Endothelial cell of umbilical vein (primary cell): Measurements from ENCODE around the gene DCAF7. TPM values are rescaled to one million over a fixed set of nuclear protein-coding genes. Genes with fewer than 3 reads are reported as not detected.

Experiments used
- BruUV-seq: library from RNA; stranded (reverse); fragments of 400-500 nt; replicated peaks from 2 replicates; lab custom pipeline; 2021; lab: Mats Ljungman, UMichigan
- CTCF ChIA-PET: fragments of 300-600, 350-600 bp; sonication (Branson Sonifier 250); formaldehyde crosslinking; loops from one replicate; lab custom pipeline; 2021; ENCODE audit warnings: antibody characterized with exemption, inconsistent platforms; lab: Charles Lee
- POLR2A ChIA-PET: fragments of 300-600, 350-600 bp; sonication (Branson Sonifier 250); formaldehyde crosslinking; loops from one replicate; lab custom pipeline; 2021; ENCODE audit warnings: antibody characterized with exemption, inconsistent platforms; lab: Charles Lee
- DNase-seq: peaks from one replicate; pipeline ENCODE4 v3.0.0-alpha.2; 2011; ENCODE audit warnings: low read depth, low spot score
- FAIRE-seq: peaks from 2 replicates; lab custom pipeline; 2011; peaks lifted over from hg19 to GRCh38; lab: Jason Lieb, UNC
- H2AFZ ChIP-seq: 2 replicates; pipeline ENCODE4 v1.6.0; 2012; ENCODE audit warnings: low read depth, low read length, control low read depth, inconsistent platforms
- H3K27ac ChIP-seq: 2 replicates; pipeline ENCODE4 v1.5.1; 2011; ENCODE audit warnings: low read depth, mild to moderate bottlenecking, control low read depth, low read length, moderate library complexity; ENCODE audit not compliant: insufficient read depth
- H3K27me3 ChIP-seq, 2 experiments: 2 replicates each; pipeline versions ENCODE4 v1.6.0 to v1.6.1; 2011; ENCODE audit warnings: low read length in 2 of 2, mixed read lengths in 1 of 2; ENCODE audit not compliant: control insufficient read depth in 2 of 2, insufficient read depth in 2 of 2
- H3K36me3 ChIP-seq, 2 experiments: 2 replicates in 1 of 2; 3 replicates in 1 of 2; pipeline ENCODE4 v1.5.1; 2011; ENCODE audit warnings: low read length in 2 of 2, mild to moderate bottlenecking in 1 of 2, moderate library complexity in 1 of 2; ENCODE audit not compliant: control insufficient read depth in 2 of 2, insufficient read depth in 2 of 2; ENCODE audit errors: extremely low read depth in 1 of 2
- H3K4me1 ChIP-seq: 3 replicates; pipeline ENCODE4 v1.5.1; 2011; ENCODE audit warnings: mild to moderate bottlenecking, low read length; ENCODE audit not compliant: control insufficient read depth, insufficient read depth; ENCODE audit errors: extremely low read depth
- H3K4me2 ChIP-seq: 2 replicates; pipeline ENCODE4 v1.6.1; 2011; ENCODE audit warnings: low read length, control low read depth, mixed read lengths; ENCODE audit not compliant: insufficient read depth
- H3K4me3 ChIP-seq, 3 experiments: fragments of 200-600 bp in 1 of 3; sonication (generic), shearing (Covaris generic) in 1 of 3; replicated peaks in 1 of 3; 2 replicates each; pipeline ENCODE4 v1.5.1; 2011 to 2016; ENCODE audit warnings: control low read depth in 3 of 3, low read length in 3 of 3, mild to moderate bottlenecking in 2 of 3, inconsistent platforms in 1 of 3, low read depth in 1 of 3, moderate library complexity in 1 of 3; ENCODE audit not compliant: insufficient read depth in 1 of 3
- H3K79me2 ChIP-seq: 2 replicates; pipeline ENCODE4 v1.6.0; 2012; ENCODE audit warnings: low read length, inconsistent platforms; ENCODE audit not compliant: control insufficient read depth, insufficient read depth
- H3K9ac ChIP-seq: replicated peaks from 2 replicates; pipeline ENCODE3; 2011; ENCODE audit warnings: low read length, control low read depth; ENCODE audit not compliant: insufficient read depth; ENCODE audit errors: extremely low read depth
- H3K9me1 ChIP-seq: replicated peaks from 3 replicates; pipeline ENCODE4 v1.6.0; 2011; ENCODE audit warnings: mild to moderate bottlenecking, low read length; ENCODE audit not compliant: control insufficient read depth, insufficient read depth; ENCODE audit errors: extremely low read depth
- H3K9me3 ChIP-seq: replicated peaks from 2 replicates; pipeline ENCODE4 v1.5.1; 2012; ENCODE audit warnings: low read length, inconsistent platforms; ENCODE audit not compliant: control insufficient read depth, insufficient read depth
- H4K20me1 ChIP-seq: replicated peaks from 2 replicates; pipeline ENCODE3; 2011; ENCODE audit warnings: mild to moderate bottlenecking, low read length; ENCODE audit not compliant: control insufficient read depth, insufficient read depth; ENCODE audit errors: extremely low read depth
- EZH2 ChIP-seq: IDR thresholded peaks from 2 replicates; pipeline ENCODE4 v1.6.1; 2012; ENCODE audit warnings: borderline replicate concordance, low read depth, mild to moderate bottlenecking, moderate library complexity, low read length, inconsistent platforms; ENCODE audit not compliant: severe bottlenecking
- FOS ChIP-seq: IDR thresholded peaks from 2 replicates; pipeline ENCODE4 v1.6.1; 2011; ENCODE audit warnings: mild to moderate bottlenecking, low read length, moderate library complexity, borderline replicate concordance; ENCODE audit not compliant: insufficient read depth
- GATA2 ChIP-seq: IDR thresholded peaks from 2 replicates; pipeline ENCODE4 v1.7.0; 2011; ENCODE audit warnings: low read depth, mild to moderate bottlenecking, moderate library complexity, mixed read lengths, low read length; ENCODE audit not compliant: insufficient read length, insufficient read depth
- JUN ChIP-seq: IDR thresholded peaks from 2 replicates; pipeline ENCODE4 v1.6.1; 2011; ENCODE audit warnings: borderline replicate concordance, low read depth; ENCODE audit not compliant: insufficient read length, insufficient read depth
- MYC ChIP-seq: IDR thresholded peaks from one replicate; pipeline ENCODE4 v1.6.1; 2011; ENCODE audit warnings: mild to moderate bottlenecking, low read depth, low read length
- POLR2A ChIP-seq: IDR thresholded peaks from 2 replicates; pipeline ENCODE4 v1.6.1; 2012; ENCODE audit warnings: low read depth, mild to moderate bottlenecking, control low read depth, low read length
- POLR2AphosphoS5 ChIP-seq: IDR thresholded peaks from 2 replicates; pipeline ENCODE4 v1.6.1; 2012; ENCODE audit warnings: low read depth, mild to moderate bottlenecking, control low read depth, low read length, moderate library complexity; ENCODE audit not compliant: insufficient read depth
- dilution Hi-C: fragments of 300-500 bp; cut with MboI; formaldehyde crosslinking; loops from one replicate; pipeline ENCODE4 v1.15.0; 2019; ENCODE audit warnings: low sequenced_read_pairs; ENCODE audit not compliant: extremely low pct_ligation_motif_present
- intact Hi-C: fragments of 100-400 bp; cut with micrococcal nuclease; formaldehyde crosslinking; loops from one replicate; pipeline ENCODE4 v1.10.0; 2022
- polyA plus RNA-seq, 4 experiments: library from polyadenylated mRNA; depleted of rRNA in 3 of 4; stranded (reverse) in 3 of 4; unstranded in 1 of 4; fragments of >200 nt; gene quantifications; 2 replicates each; pipeline versions ENCODE4 v1.2.1 to v1.2.3, GENCODE V29; 2011 to 2012; ENCODE audit warnings: missing spikeins in 1 of 4
- total RNA-seq: library from RNA; stranded (reverse); gene quantifications from 2 replicates; pipeline ENCODE4 v1.2.3, GENCODE V29; 2021
- TF ChIP-seq, protein P1 (sequence below), 2 donors: IDR thresholded peaks; 1 replicate in 1 of 2; 2 replicates in 1 of 2; pipeline ENCODE4 v1.5.1; 2011; ENCODE audit warnings: low read length in 2 of 2, mild to moderate bottlenecking in 2 of 2, moderate library complexity in 2 of 2, control low read depth in 1 of 2, inconsistent platforms in 1 of 2, low read depth in 1 of 2; ENCODE audit not compliant: insufficient read depth in 1 of 2; ENCODE audit errors: extremely low read depth in 1 of 2
- TF ChIP-seq, protein P2 (sequence below): IDR thresholded peaks from 2 replicates; pipeline ENCODE4 v1.6.1; 2011; ENCODE audit not compliant: insufficient read depth, insufficient read length

The DCAF7 gene
- total and polyA plus RNA-seq, 2 donors (not counting 3 experiments of a cell fraction or from before 2014, with no cell fraction given) = 82.8 to 100 TPM

DNA sequence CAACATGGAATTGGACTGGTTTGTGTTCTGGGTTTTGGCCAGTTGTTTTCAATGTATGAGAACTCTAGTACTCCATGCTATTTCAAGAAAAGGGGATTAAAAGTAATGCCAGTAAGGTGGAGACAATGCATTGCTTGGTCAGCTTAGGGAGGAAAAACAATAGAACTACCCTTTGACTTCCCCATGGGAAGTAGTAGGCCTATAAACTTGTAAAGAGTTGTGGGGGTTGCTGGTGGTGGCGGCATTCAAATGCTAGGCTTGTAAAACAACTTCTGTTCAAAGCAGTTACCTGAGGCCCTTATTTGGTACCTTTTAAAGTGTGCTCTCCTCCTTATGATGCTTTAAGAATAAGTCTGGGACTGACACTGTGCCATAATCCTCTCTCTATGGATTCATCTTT, 81.3 kb downstream of the DCAF7 start:
- no peak overlapping the region for H3K27ac ChIP-seq
- no peaks in the 10 kb centered on the region for H3K9me1 ChIP-seq
- dilution Hi-C loops (no loop called here), intact Hi-C loops (no loop called here)
- H3K4me1 ChIP-seq = peaks cover 42% of the 10 kb centered on the region
- peak overlapping the region; percentile 19 for H3K4me2 ChIP-seq
- CTCF ChIA-PET = interaction anchor here (2.9 kb wide), 1 partner anchor 9 kb away, joined by 12 read pairs; the partner anchor contains the start of gene MAP3K3
- H3K36me3 ChIP-seq = peaks cover 13% of the 10 kb centered on the region in 2 experiments
- peak; percentile 52 for DNase-seq
- no peak for TF ChIP-seq FOS
- no peak for TF ChIP-seq MYC
- TF ChIP-seq GATA2 = no peak
- TF ChIP-seq EZH2 = no peak
- TF ChIP-seq, protein P1, sequence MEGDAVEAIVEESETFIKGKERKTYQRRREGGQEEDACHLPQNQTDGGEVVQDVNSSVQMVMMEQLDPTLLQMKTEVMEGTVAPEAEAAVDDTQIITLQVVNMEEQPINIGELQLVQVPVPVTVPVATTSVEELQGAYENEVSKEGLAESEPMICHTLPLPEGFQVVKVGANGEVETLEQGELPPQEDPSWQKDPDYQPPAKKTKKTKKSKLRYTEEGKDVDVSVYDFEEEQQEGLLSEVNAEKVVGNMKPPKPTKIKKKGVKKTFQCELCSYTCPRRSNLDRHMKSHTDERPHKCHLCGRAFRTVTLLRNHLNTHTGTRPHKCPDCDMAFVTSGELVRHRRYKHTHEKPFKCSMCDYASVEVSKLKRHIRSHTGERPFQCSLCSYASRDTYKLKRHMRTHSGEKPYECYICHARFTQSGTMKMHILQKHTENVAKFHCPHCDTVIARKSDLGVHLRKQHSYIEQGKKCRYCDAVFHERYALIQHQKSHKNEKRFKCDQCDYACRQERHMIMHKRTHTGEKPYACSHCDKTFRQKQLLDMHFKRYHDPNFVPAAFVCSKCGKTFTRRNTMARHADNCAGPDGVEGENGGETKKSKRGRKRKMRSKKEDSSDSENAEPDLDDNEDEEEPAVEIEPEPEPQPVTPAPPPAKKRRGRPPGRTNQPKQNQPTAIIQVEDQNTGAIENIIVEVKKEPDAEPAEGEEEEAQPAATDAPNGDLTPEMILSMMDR (IDR thresholded peaks at IDR 0.05; ENCODE audit: extremely low read depth in 1 of 2, insufficient read depth in 1 of 2, low read depth in 1 of 2, low read length in 2 of 2) = no peak
- no peak for TF ChIP-seq POLR2AphosphoS5
- no peak for TF ChIP-seq POLR2A
- no peak for TF ChIP-seq JUN
- TF ChIP-seq, protein P2, sequence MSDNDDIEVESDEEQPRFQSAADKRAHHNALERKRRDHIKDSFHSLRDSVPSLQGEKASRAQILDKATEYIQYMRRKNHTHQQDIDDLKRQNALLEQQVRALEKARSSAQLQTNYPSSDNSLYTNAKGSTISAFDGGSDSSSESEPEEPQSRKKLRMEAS = no peak
- no peak overlapping the region for H3K9ac ChIP-seq
- POLR2A ChIA-PET = no interaction called here
- H2AFZ ChIP-seq = no peak overlapping the region
- no peaks in the 10 kb centered on the region for H3K9me3 ChIP-seq
- peaks cover 68% of the 10 kb centered on the region for H3K79me2 ChIP-seq
- no peaks in the 10 kb centered on the region for H3K27me3 ChIP-seq
- H3K4me3 ChIP-seq = no peak overlapping the region
- H4K20me1 ChIP-seq = peaks cover 2% of the 10 kb centered on the region
- BruUV-seq = no TSS peak
- FAIRE-seq = no peak
